Activated CD4-positive, alpha-beta T cell treated with anti-CD3 and anti-CD28 coated beads for 1 hour (primary cell): ENCODE results near the gene LPCAT3.
A peak's percentile ranks its signal among the peaks of the same experiment; 100 is the strongest.

Experiments
- DNase-seq: peaks from one replicate; pipeline ENCODE4 v3.0.0-alpha.2; 2020

LPCAT3 gene

DNA sequence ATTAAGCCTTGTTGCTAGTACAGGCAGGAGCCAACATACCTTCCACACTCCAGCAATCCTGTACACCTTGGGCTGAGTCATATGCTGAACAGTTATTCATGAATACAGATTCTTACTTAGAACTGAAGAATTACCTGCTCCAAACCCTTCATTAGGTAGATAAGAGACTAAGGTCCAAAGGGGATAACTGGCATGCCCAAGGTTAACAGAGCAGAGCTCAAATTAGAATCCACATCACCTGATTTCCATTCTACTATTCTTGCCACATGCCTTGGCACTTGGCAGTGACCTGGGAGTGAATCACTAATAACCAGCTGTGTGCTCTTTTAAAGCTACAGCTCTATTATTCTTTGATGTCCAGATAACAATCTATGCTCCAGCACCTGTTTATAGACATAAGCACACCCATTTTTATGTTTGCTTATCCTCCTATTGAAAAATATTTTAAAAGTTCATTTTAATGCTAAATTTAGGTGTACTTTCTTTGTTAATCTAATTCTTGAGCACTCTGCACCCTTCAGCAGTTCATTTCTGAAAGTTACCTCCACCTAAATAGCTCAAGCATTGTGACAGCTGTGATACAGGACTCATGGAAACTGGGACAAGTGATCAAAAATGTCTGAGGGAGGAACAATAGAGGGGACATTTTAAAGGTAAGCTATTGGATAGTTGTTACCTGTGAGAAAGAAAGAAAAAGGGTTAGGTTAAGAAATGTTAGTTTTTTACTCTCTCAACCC is 19.4 kb downstream of the LPCAT3 start:
- no peak for DNase-seq

DNA sequence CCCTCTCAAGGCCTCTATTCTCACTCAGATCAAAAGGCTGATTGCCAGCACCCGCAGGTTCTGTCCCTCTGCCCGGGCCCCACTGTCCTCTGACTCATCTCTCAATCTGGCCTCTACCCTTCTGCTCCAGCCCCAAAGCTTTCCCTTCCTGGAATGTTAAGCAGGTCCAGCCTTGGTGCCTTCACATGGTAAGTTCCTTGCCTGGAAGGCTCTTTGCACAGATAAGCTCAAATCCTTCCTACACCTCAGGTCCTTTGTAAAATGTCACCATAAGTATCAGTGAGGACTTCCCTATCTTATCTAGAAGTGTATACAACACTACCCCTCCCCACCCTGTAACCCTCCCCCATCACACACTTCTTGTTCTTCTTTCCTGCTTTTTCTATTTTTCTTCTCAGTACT is 22.2 kb downstream of the LPCAT3 start:
- DNase-seq, result no peak

- DNase-seq, result no peak
These were observed 30.2 kb downstream of the LPCAT3 start for GRCh38 chr12:6987956-6988553.

GRCh38 chr12:6982532-6982931 is 35.7 kb downstream of the LPCAT3 start:
- no peak for DNase-seq

GRCh38 chr12:6981152-6982052 is 36.9 kb downstream of the LPCAT3 start:
- DNase-seq, result no peak

DNA sequence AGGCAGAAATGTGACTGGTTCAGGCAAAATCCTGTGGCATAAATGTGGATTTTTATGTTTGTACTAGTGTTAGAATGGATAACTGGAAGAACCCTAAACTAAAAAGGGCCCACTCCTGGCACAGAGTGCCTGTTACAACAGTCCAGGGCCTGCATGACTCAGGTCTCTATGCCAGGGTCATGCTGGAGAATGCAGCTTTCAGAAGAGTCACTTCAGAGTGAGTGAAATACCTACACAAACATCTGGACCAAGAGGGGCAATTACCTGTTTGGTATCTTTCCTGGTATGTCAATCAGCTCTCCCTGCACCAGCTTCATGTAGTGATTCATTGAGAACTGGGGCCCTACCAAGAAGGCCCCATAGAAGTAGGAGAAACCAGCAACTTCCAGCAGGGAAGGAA is 37.5 kb downstream of the LPCAT3 start:
- no peak for DNase-seq

GRCh38 chr12:6980075-6980474 is 38.2 kb downstream of the LPCAT3 start:
- DNase-seq, result no peak

DNA sequence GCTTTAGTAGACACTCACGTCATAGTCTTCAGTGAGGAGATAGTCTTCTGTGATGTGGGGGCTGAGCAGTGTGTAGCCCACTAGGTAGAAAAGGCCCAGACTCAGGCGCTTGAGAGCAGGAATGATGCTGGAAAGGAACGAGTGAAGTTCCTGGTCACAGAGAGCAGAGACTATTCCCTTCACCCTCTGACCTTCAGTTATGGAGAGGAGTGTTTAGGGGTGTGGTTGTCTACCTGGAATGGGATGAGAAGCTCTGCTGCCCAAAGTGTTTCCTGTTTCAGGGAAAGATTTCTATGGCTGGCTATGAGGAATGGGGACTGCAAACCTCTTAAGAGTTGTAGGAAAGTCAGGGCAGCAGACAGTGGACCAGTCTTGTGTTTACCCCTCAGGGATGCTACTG is 38.8 kb downstream of the LPCAT3 start:
- no peak for DNase-seq

DNA sequence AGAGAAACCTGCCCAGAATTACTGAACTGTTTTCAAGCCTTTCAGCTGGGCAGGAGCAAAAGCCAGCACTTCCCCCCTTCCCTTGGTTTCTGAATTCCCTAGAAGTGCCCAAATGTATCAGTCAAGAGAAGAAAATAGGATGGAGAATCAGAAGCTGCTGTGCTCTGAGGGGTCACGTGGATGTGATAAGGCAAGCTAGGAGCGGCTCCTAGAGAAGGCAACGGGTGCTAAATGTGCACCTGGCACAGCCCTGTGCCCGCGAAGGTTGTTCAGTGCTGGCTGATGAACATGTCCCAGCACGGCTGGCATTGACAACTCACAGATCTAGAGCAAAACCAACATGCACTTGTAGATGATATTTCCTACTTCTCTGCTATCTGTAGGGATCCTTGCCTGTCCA is 39.3 kb downstream of the LPCAT3 start:
- no peak for DNase-seq

DNA sequence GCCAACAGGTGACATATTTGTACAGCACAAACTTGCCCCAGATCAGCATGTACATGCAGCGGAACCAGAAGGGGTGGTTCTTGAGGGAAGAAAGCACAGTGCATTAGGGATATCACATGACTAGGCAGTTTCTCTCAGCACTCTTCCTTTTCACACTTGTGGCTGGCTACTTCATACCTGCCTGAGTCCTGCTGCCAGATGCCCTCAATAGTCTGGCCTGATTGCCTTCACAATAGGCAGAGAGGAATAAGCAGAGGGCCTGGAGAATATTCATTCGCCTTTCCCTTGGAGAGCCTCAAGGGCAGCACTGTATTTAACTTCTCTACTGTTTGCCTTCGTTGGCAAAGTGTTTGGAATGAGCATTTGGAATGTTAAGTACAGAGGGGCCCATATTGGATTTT is 39.7 kb downstream of the LPCAT3 start:
- DNase-seq, result no peak

DNA sequence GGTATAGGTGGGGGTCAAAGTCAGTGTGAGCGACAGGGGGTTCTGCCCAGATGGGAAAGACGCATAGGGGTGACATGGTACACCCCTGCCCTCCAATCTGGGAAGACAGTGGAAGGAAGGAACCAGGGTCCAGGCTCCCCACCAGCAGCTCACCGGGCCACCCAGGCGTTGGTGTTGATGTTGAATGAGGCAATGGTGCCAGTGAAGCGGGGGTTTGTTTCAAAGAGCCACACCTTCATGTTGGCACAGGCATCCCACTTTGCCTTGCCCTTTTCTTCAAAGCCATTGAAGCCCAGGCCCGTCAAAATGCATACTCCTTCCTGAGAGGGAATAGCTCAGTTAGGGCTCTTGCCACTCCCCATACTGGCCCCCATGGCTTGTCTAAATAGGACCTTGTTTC is 40.1 kb downstream of the LPCAT3 start:
- DNase-seq, result no peak

GRCh38 chr12:6977653-6978052 is 40.6 kb downstream of the LPCAT3 start:
- no peak for DNase-seq

GRCh38 chr12:6975297-6976032 is 42.8 kb downstream of the LPCAT3 start:
- DNase-seq, result no peak

GRCh38 chr12:6974180-6974579 is 44.1 kb downstream of the LPCAT3 start:
- DNase-seq, result no peak

- DNase-seq, result no peak
These were observed 48.2 kb downstream of the LPCAT3 start for GRCh38 chr12:6970096-6970527.

DNA sequence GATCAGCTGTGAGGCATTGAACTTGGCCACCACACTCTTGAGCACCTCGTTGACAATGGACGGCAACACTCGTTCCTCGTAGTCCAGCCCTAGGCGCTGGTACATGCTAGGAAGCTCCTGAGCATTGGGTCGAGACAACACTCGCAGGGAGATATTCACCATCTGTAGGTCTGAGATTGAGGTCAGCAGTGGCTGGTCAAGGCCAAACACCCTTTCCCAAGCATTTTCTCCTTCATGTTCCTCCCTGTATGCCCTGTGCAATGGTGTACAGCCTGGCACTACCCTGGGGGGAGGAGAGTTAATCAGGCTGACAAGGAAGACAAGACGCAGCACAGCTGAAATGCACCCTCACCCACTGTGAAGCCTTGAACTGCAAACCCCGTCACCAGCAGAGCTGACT is 49.9 kb downstream of the LPCAT3 start:
- DNase-seq, result no peak

- DNase-seq, result no peak
These were observed 50.6 kb downstream of the LPCAT3 start for GRCh38 chr12:6967651-6968100.

DNA sequence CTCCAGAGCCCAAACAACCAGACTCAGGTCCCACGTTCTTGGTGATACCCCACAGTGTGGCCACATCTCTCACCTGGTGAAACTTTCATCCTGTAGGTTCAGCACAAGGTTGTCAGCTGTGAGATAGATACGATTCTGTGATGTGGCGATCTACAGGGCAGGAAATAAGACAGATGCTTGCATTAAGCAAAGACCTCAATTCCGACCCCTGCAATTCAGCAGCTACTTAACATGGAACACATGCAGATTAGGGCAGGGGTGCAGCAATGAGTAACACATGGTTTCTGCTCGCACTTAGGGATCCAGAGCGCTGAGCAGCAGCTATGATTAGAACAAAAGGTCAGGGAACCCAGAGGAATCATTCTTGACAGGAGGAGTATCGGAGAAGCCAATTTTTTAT is 51.9 kb downstream of the LPCAT3 start:
- no peak for DNase-seq

- DNase-seq, result no peak
These were observed 52.6 kb downstream of the LPCAT3 start for GRCh38 chr12:6965714-6966113.

- DNase-seq, result peak; percentile 84
These were observed 53.1 kb downstream of the LPCAT3 start for GRCh38 chr12:6965026-6965661.

GRCh38 chr12:6964605-6965025 is 53.7 kb downstream of the LPCAT3 start:
- no peak for DNase-seq

DNA sequence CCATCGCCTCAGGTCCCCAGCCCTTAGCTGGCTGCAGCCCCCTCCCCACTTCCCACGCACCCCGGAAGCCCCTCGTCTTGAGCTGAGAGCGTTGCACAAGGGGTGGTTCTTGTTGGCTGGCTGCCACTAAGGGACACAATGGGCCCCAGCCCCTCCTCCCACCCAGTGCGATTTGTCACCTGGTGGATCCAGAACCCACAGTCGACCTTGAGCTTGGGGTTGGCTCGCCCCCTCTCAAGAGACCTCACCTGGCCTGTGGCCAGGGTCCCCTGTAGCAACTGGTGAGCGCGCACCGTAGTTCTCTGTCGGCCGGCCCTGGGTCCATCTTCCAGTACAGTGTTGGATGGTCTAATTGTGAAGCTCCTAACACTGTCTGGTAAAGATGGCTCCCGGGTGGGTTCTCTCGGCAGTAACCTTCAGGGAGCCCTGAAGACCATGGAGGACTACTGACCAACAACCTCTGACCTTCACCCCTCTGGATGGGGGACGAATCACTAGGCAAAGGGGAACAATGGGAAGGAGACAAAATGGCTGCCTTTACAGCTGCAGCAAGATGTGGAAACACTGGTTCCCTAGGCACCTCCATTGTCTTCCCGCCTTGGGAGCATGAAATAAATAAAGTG is 54.4 kb downstream of the LPCAT3 start:
- DNase-seq, result no peak
